ENCODE results near the gene TBCEL.

GRCh38 chr11:121059605-121060004 is 35.7 kb downstream of the TBCEL start:
- TF ChIP-seq, protein P1, sequence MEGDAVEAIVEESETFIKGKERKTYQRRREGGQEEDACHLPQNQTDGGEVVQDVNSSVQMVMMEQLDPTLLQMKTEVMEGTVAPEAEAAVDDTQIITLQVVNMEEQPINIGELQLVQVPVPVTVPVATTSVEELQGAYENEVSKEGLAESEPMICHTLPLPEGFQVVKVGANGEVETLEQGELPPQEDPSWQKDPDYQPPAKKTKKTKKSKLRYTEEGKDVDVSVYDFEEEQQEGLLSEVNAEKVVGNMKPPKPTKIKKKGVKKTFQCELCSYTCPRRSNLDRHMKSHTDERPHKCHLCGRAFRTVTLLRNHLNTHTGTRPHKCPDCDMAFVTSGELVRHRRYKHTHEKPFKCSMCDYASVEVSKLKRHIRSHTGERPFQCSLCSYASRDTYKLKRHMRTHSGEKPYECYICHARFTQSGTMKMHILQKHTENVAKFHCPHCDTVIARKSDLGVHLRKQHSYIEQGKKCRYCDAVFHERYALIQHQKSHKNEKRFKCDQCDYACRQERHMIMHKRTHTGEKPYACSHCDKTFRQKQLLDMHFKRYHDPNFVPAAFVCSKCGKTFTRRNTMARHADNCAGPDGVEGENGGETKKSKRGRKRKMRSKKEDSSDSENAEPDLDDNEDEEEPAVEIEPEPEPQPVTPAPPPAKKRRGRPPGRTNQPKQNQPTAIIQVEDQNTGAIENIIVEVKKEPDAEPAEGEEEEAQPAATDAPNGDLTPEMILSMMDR (optimal IDR thresholded peaks at IDR 0.05 in 1 of 3, IDR thresholded peaks at IDR 0.05 in 1 of 3, conservative IDR thresholded peaks at IDR 0.05 in 1 of 3; ENCODE audit: extremely low read depth in 1 of 3, insufficient read depth in 2 of 3, low read length in 3 of 3), result no peak
- no peak for TF ChIP-seq EZH2 (IDR thresholded peaks at IDR 0.05; ENCODE audit: low read length)

All from keratinocyte (primary cell).